ENCODE measurements around the gene IYD. TPM values are rescaled to one million over a fixed set of nuclear protein-coding genes. Genes with fewer than 3 reads are reported as not detected.

Gene IYD
- total and polyA plus RNA-seq, 11 donors, result 0.12 TPM; not detected in 10

- H3K9me3 ChIP-seq, result peaks cover 0 to 4% (median 0%) of the 10 kb centered on the region in 12 donors
- no peaks in the 10 kb centered on the region for H3K36me3 ChIP-seq
- no peak overlapping the region for H3K4me3 ChIP-seq
- H3K27me3 ChIP-seq, result no peaks in the 10 kb centered on the region
- no peak overlapping the region for H3K27ac ChIP-seq
- intact Hi-C loops (cut with DNase I), result no loop called here
- peaks cover 0 to 31% (median 20%) of the 10 kb centered on the region in 12 donors for H3K4me1 ChIP-seq
- ATAC-seq, result no peak
- WGBS, 4 donors, result 86 to 91% (median 88%) methylated on average over 6 of the region's 6 CpGs
- TF ChIP-seq CTCF (IDR thresholded peaks at IDR 0.05) (no peak), POLR2A (IDR thresholded peaks at IDR 0.05) (no peak)
- DNase-seq, result no peak
Observed at GRCh38 chr6:150408842-150409241, 40.0 kb downstream of the IYD start.

GRCh38 chr6:150409576-150410066, 40.8 kb downstream of the IYD start:
- H3K36me3 ChIP-seq, result no peaks in the 10 kb centered on the region
- 3 to 11% (median 5%) methylated on average over 1 of the region's 1 CpG for WGBS, 4 donors
- ATAC-seq, result peak in 3 of 4 donors; percentile 14 to 41 (median 38)
- no peaks in the 10 kb centered on the region for H3K27me3 ChIP-seq
- TF ChIP-seq POLR2A (IDR thresholded peaks at IDR 0.05) (no peak), CTCF (IDR thresholded peaks at IDR 0.05) (no peak)
- peaks cover 0 to 4% (median 0%) of the 10 kb centered on the region in 12 donors for H3K9me3 ChIP-seq
- intact Hi-C loops (cut with DNase I), result loop anchor here in 1 of 10 donors (10.0 kb wide), 1 partner anchor 925 kb away; no protein-coding TSS in a partner anchor
- no peak overlapping the region for H3K4me3 ChIP-seq
- peak overlapping the region in 1 of 12 donors; percentile 1 for H3K27ac ChIP-seq
- peak; percentile 62 to 77 (median 72) for DNase-seq
- H3K4me1 ChIP-seq, result peaks cover 0 to 26% (median 17%) of the 10 kb centered on the region in 12 donors

- no peak for TF ChIP-seq CTCF (IDR thresholded peaks at IDR 0.05)
- no peak for TF ChIP-seq POLR2A (IDR thresholded peaks at IDR 0.05)
- H3K9me3 ChIP-seq, result peaks cover 0 to under 1% (median 0%) of the 10 kb centered on the region in 12 donors
- peaks cover 0 to 26% (median 17%) of the 10 kb centered on the region in 12 donors for H3K4me1 ChIP-seq
- WGBS, 4 donors, result 42 to 62% (median 46%) methylated on average over 4 of the region's 4 CpGs
- DNase-seq (no peak), ATAC-seq (peak in 1 of 4 donors; percentile 39)
- no peaks in the 10 kb centered on the region for H3K27me3 ChIP-seq
- no peaks in the 10 kb centered on the region for H3K36me3 ChIP-seq
- intact Hi-C loops (cut with DNase I), result loop anchor here in 1 of 10 donors (10.0 kb wide), 1 partner anchor 924 kb away; no protein-coding TSS in a partner anchor
- peak overlapping the region in 2 of 12 donors; percentile 1 to 32 for H3K27ac ChIP-seq
- H3K4me3 ChIP-seq, result no peak overlapping the region
Observed at GRCh38 chr6:150410399-150410798, 41.6 kb downstream of the IYD start.

GRCh38 chr6:150410906-150411305, 42.1 kb downstream of the IYD start:
- ATAC-seq, result no peak
- Histone ChIP-seq H3K9me3 (no peaks in the 10 kb centered on the region), H3K27me3 (no peaks in the 10 kb centered on the region), H3K36me3 (no peaks in the 10 kb centered on the region), H3K4me1 (peaks cover 0 to 26% (median 17%) of the 10 kb centered on the region in 12 donors), H3K4me3 (no peak overlapping the region), H3K27ac (no peak overlapping the region)
- 31 to 53% (median 42%) methylated on average over 2 of the region's 2 CpGs for WGBS, 4 donors
- intact Hi-C loops (cut with DNase I), result loop anchor here in 1 of 10 donors (10.0 kb wide), 1 partner anchor 924 kb away; no protein-coding TSS in a partner anchor
- DNase-seq, result no peak
- TF ChIP-seq CTCF (IDR thresholded peaks at IDR 0.05) (no peak), POLR2A (IDR thresholded peaks at IDR 0.05) (no peak)
